A673 (cell line): Measurements from ENCODE around the gene SLC2A13. TPM values are rescaled to one million over a fixed set of nuclear protein-coding genes. Genes with fewer than 3 reads are reported as not detected.

Source experiments
- BruUV-seq: library from RNA; stranded (reverse); fragments of 400-500 nt; replicated peaks from 2 replicates; lab custom pipeline; 2021; lab: Mats Ljungman, UMichigan
- CTCF ChIA-PET: fragments of 300-600 bp; sonication (Branson Sonifier 250); formaldehyde crosslinking; loops from one replicate; lab custom pipeline; 2022; ENCODE audit warnings: antibody characterized with exemption; lab: Charles Lee
- POLR2A ChIA-PET: fragments of 300-600 bp; sonication (Branson Sonifier 250); formaldehyde crosslinking; loops from one replicate; lab custom pipeline; 2022; ENCODE audit warnings: antibody characterized with exemption; ENCODE audit not compliant: low non-redundant PET; lab: Charles Lee
- DNase-seq: peaks from one replicate; pipeline ENCODE4 v3.0.0-alpha.2; 2015; ENCODE audit warnings: low spot score
- H3K27ac ChIP-seq: fragments of 200-600 bp; sonication (generic); 2 replicates; pipeline ENCODE4 v1.5.1; 2016; ENCODE audit warnings: mixed run types, low read depth, mild to moderate bottlenecking, mixed read lengths, antibody characterized with exemption, low read length; ENCODE audit not compliant: poor library complexity, severe bottlenecking
- H3K27me3 ChIP-seq: fragments of 200-600 bp; sonication (generic); replicated peaks from 2 replicates; pipeline ENCODE4 v1.6.1; 2017; ENCODE audit warnings: mixed run types, low read depth, mild to moderate bottlenecking, mixed read lengths, antibody characterized with exemption, low read length; ENCODE audit not compliant: insufficient read depth, poor library complexity
- H3K36me3 ChIP-seq: fragments of 200-600 bp; sonication (generic); 2 replicates; pipeline ENCODE4 v1.6.1; 2016; ENCODE audit warnings: mixed run types, mild to moderate bottlenecking, mixed read lengths, antibody characterized with exemption, low read length; ENCODE audit not compliant: insufficient read depth, poor library complexity, severe bottlenecking
- H3K4me1 ChIP-seq: fragments of 200-600 bp; sonication (generic); 2 replicates; pipeline ENCODE4 v1.6.1; 2017; ENCODE audit warnings: mixed run types, mild to moderate bottlenecking, mixed read lengths, antibody characterized with exemption, low read length; ENCODE audit not compliant: insufficient read depth, poor library complexity, severe bottlenecking
- H3K4me3 ChIP-seq: fragments of 200-600 bp; sonication (generic); 2 replicates; pipeline ENCODE4 v1.5.1; 2016; ENCODE audit warnings: low read depth, mixed run types, mild to moderate bottlenecking, mixed read lengths, low read length; ENCODE audit not compliant: poor library complexity, severe bottlenecking
- H3K9me3 ChIP-seq: fragments of 200-600 bp; sonication (generic); 2 replicates; pipeline ENCODE4 v1.6.1; 2016; ENCODE audit warnings: mixed run types, low read depth, mild to moderate bottlenecking, mixed read lengths, antibody characterized with exemption, low read length; ENCODE audit not compliant: poor library complexity, severe bottlenecking
- CTCF ChIP-seq: fragments of 300-800, 200-600 bp; sonication (generic); conservative IDR thresholded peaks from 2 replicates; pipeline ENCODE4 v1.5.1; 2017; ENCODE audit warnings: low read depth, mild to moderate bottlenecking, antibody characterized with exemption, low read length, moderate library complexity, mixed read lengths
- EZH2 ChIP-seq: fragments of 200-600 bp; sonication (generic); IDR thresholded peaks from 2 replicates; pipeline ENCODE4 v1.6.1; 2017; ENCODE audit warnings: borderline replicate concordance, low read depth, mild to moderate bottlenecking, mixed read lengths, antibody characterized with exemption, low read length; ENCODE audit not compliant: poor library complexity, severe bottlenecking
- intact Hi-C: fragments of 100-400 bp; cut with micrococcal nuclease; formaldehyde crosslinking; loops from one replicate; pipeline ENCODE4 v1.10.0; 2022; ENCODE audit not compliant: unreplicated experiment
- total RNA-seq: library from RNA; stranded (reverse); gene quantifications from 2 replicates; pipeline ENCODE4 v1.2.3, GENCODE V29; 2021

Gene SLC2A13
- total RNA-seq, 1 experiment from 2014 or later, result 9.1 TPM

- ChIA-PET CTCF (no interaction called here), POLR2A (no interaction called here)
- H3K9me3 ChIP-seq, result no peaks in the 10 kb centered on the region
- BruUV-seq, result no TSS peak
- no peak for DNase-seq
- H3K27me3 ChIP-seq, result no peaks in the 10 kb centered on the region
- H3K4me3 ChIP-seq, result no peak overlapping the region
- intact Hi-C loops, result loop anchor here (5.0 kb wide), 2 partner anchors 43 to 47 kb away; no protein-coding TSS in a partner anchor
- no peak overlapping the region for H3K27ac ChIP-seq
- H3K36me3 ChIP-seq, result no peaks in the 10 kb centered on the region
- TF ChIP-seq EZH2, result no peak
- TF ChIP-seq CTCF, result no peak
- peaks cover 5% of the 10 kb centered on the region for H3K4me1 ChIP-seq
These were observed 221.2 kb downstream of the SLC2A13 start for GRCh38 chr12:39884616-39885125.

GRCh38 chr12:39883411-39883810, 222.5 kb downstream of the SLC2A13 start:
- Histone ChIP-seq H3K4me3 (no peak overlapping the region), H3K27me3 (no peaks in the 10 kb centered on the region), H3K27ac (no peak overlapping the region), H3K36me3 (no peaks in the 10 kb centered on the region), H3K9me3 (no peaks in the 10 kb centered on the region), H3K4me1 (peaks cover 5% of the 10 kb centered on the region)
- BruUV-seq, result no TSS peak
- POLR2A ChIA-PET, result interaction anchor here (0.6 kb wide), 1 partner anchor 73 kb away, joined by 3 read pairs; no protein-coding TSS in a partner anchor
- intact Hi-C loops, result no loop called here
- no peak for DNase-seq
- CTCF ChIA-PET, result no interaction called here
- no peak for TF ChIP-seq CTCF
- TF ChIP-seq EZH2, result no peak

- no TSS peak for BruUV-seq
- intact Hi-C loops, result no loop called here
- CTCF ChIA-PET, result no interaction called here
- no peak for DNase-seq
- Histone ChIP-seq H3K36me3 (no peaks in the 10 kb centered on the region), H3K4me1 (peaks cover 9% of the 10 kb centered on the region), H3K4me3 (no peak overlapping the region), H3K9me3 (peaks cover 3% of the 10 kb centered on the region), H3K27me3 (no peaks in the 10 kb centered on the region), H3K27ac (no peak overlapping the region)
- POLR2A ChIA-PET, result no interaction called here
- no peak for TF ChIP-seq EZH2
- TF ChIP-seq CTCF, result no peak
These were observed 227.1 kb downstream of the SLC2A13 start for GRCh38 chr12:39878753-39879152.
